ENCODE results near the gene ZNF385B.

Gene ZNF385B

GRCh38 chr2:179729966-179730365, 131.4 kb downstream of the ZNF385B start:
- no peak for DNase-seq

- no peak for DNase-seq
Measured at GRCh38 chr2:179726461-179727180, 134.8 kb downstream of the ZNF385B start.

GRCh38 chr2:179724403-179724802, 137.0 kb downstream of the ZNF385B start:
- DNase-seq: no peak

GRCh38 chr2:179720173-179720772, 141.1 kb downstream of the ZNF385B start:
- no peak for DNase-seq

GRCh38 chr2:179715871-179716270, 145.5 kb downstream of the ZNF385B start:
- DNase-seq: no peak

GRCh38 chr2:179715196-179715595, 146.2 kb downstream of the ZNF385B start:
- DNase-seq: no peak

GRCh38 chr2:179712825-179713224, 148.6 kb downstream of the ZNF385B start:
- DNase-seq: no peak

- no peak for DNase-seq
Measured at GRCh38 chr2:179711375-179711774, 150.0 kb downstream of the ZNF385B start.

GRCh38 chr2:179703702-179704101, 157.7 kb downstream of the ZNF385B start:
- DNase-seq: no peak

- no peak for DNase-seq
Measured at GRCh38 chr2:179702912-179703311, 158.5 kb downstream of the ZNF385B start.

- DNase-seq: no peak
Measured at GRCh38 chr2:179701524-179702110, 159.8 kb downstream of the ZNF385B start.

GRCh38 chr2:179695486-179695885, 165.9 kb downstream of the ZNF385B start:
- no peak for DNase-seq

GRCh38 chr2:179694963-179695362, 166.4 kb downstream of the ZNF385B start:
- no peak for DNase-seq

- DNase-seq: no peak
Measured at GRCh38 chr2:179692610-179693009, 168.8 kb downstream of the ZNF385B start.

- no peak for DNase-seq
Measured at GRCh38 chr2:179692043-179692442, 169.4 kb downstream of the ZNF385B start.

- DNase-seq: no peak
Measured at GRCh38 chr2:179691235-179691634, 170.2 kb downstream of the ZNF385B start.

- no peak for DNase-seq
Measured at GRCh38 chr2:179686718-179687342, 174.6 kb downstream of the ZNF385B start.

GRCh38 chr2:179686069-179686468, 175.3 kb downstream of the ZNF385B start:
- no peak for DNase-seq

- DNase-seq: no peak
Measured at GRCh38 chr2:179685146-179685545, 176.3 kb downstream of the ZNF385B start.

GRCh38 chr2:179682756-179683155, 178.7 kb downstream of the ZNF385B start:
- DNase-seq: no peak

- no peak for DNase-seq
Measured at GRCh38 chr2:179677746-179678505, 183.5 kb downstream of the ZNF385B start.

- DNase-seq: no peak
Measured at GRCh38 chr2:179677077-179677688, 184.2 kb downstream of the ZNF385B start.

- no peak for DNase-seq
Measured at GRCh38 chr2:179675435-179675834, 186.0 kb downstream of the ZNF385B start.
